ENCODE measurements around the gene MLH3. TPM values are rescaled to one million over a fixed set of nuclear protein-coding genes. Genes with fewer than 3 reads are reported as not detected.

The MLH3 gene
- total RNA-seq, 1 donor from 2014 or later, result 12.9 TPM

- H3K4me3 Mint-ChIP-seq (ENCODE audit: unreplicated experiment), result no peak overlapping the region
- FAIRE-seq, result no peak
- H3K4me2 ChIP-seq (ENCODE audit: low read length), result peak overlapping the region; percentile 51
These were observed 70.4 kb downstream of the MLH3 start for GRCh38 chr14:74980731-74981461.

GRCh38 chr14:74980398-74980730, 70.9 kb downstream of the MLH3 start:
- Mint-ChIP-seq H3K9me3 (ENCODE audit: unreplicated experiment) (no peaks in the 10 kb centered on the region), H3K4me1 (ENCODE audit: low read depth, unreplicated experiment) (peaks cover 9% of the 10 kb centered on the region), H3K36me3 (ENCODE audit: low read depth, unreplicated experiment) (peaks cover 2% of the 10 kb centered on the region), H3K4me3 (ENCODE audit: unreplicated experiment) (no peak overlapping the region), H3K27me3 (ENCODE audit: low read depth, unreplicated experiment) (peaks cover 4% of the 10 kb centered on the region), H3K27ac (ENCODE audit: unreplicated experiment) (no peak overlapping the region)
- FAIRE-seq (no peak), DNase-seq (ENCODE audit: low read depth) (no peak)
- no peaks in the 10 kb centered on the region for H3K36me3 ChIP-seq (ENCODE audit: insufficient read depth, low read length)
- peak overlapping the region; percentile 73 for H2AFZ ChIP-seq (ENCODE audit: low read depth, low read length)
- TF ChIP-seq CTCF (IDR thresholded peaks at IDR 0.05; ENCODE audit: insufficient read depth, low read depth, low read length) (no peak), EZH2 (IDR thresholded peaks at IDR 0.05; ENCODE audit: insufficient read depth, low read length) (no peak)
- peak overlapping the region; percentile 51 for H3K4me2 ChIP-seq (ENCODE audit: low read length)
- H3K9ac ChIP-seq (ENCODE audit: low read length), result no peak overlapping the region
- H3K79me2 ChIP-seq (ENCODE audit: insufficient read depth, low read length), result no peaks in the 10 kb centered on the region
- H3K27ac ChIP-seq (ENCODE audit: low read depth, low read length), result no peak overlapping the region
- no peaks in the 10 kb centered on the region for H3K9me3 ChIP-seq (ENCODE audit: insufficient read depth, low read depth, low read length)
- H3K4me1 ChIP-seq (ENCODE audit: insufficient read depth, low read length), result peaks cover 22% of the 10 kb centered on the region
- H4K20me1 ChIP-seq (ENCODE audit: insufficient read depth, low read length), result no peaks in the 10 kb centered on the region
- no peaks in the 10 kb centered on the region for H3K27me3 ChIP-seq (ENCODE audit: insufficient read depth, low read length)
- no peak overlapping the region for H3K4me3 ChIP-seq (ENCODE audit: insufficient read depth, low read depth, low read length)

More at GRCh38 chr14:74980731-74981461, 70.4 kb downstream of the MLH3 start:
- Histone ChIP-seq H4K20me1 (ENCODE audit: insufficient read depth, low read length) (no peaks in the 10 kb centered on the region), H3K9me3 (ENCODE audit: insufficient read depth, low read depth, low read length) (no peaks in the 10 kb centered on the region), H3K4me1 (ENCODE audit: insufficient read depth, low read length) (peaks cover 22% of the 10 kb centered on the region), H3K9ac (ENCODE audit: low read length) (peak overlapping the region; percentile 4), H2AFZ (ENCODE audit: low read depth, low read length) (peak overlapping the region; percentile 73), H3K4me3 (ENCODE audit: insufficient read depth, low read depth, low read length) (no peak overlapping the region), H3K79me2 (ENCODE audit: insufficient read depth, low read length) (no peaks in the 10 kb centered on the region), H3K27me3 (ENCODE audit: insufficient read depth, low read length) (no peaks in the 10 kb centered on the region), H3K36me3 (ENCODE audit: insufficient read depth, low read length) (no peaks in the 10 kb centered on the region), H3K27ac (ENCODE audit: low read depth, low read length) (peak overlapping the region; percentile 14)
- peaks cover 9% of the 10 kb centered on the region for H3K4me1 Mint-ChIP-seq (ENCODE audit: low read depth, unreplicated experiment)
- no peaks in the 10 kb centered on the region for H3K9me3 Mint-ChIP-seq (ENCODE audit: unreplicated experiment)
- peak; percentile 55 for DNase-seq (ENCODE audit: low read depth)
- TF ChIP-seq EZH2 (IDR thresholded peaks at IDR 0.05; ENCODE audit: insufficient read depth, low read length) (no peak), CTCF (IDR thresholded peaks at IDR 0.05; ENCODE audit: insufficient read depth, low read depth, low read length) (no peak)
- no peaks in the 10 kb centered on the region for H3K36me3 Mint-ChIP-seq (ENCODE audit: low read depth, unreplicated experiment)
- no peak overlapping the region for H3K27ac Mint-ChIP-seq (ENCODE audit: unreplicated experiment)
- H3K27me3 Mint-ChIP-seq (ENCODE audit: low read depth, unreplicated experiment), result peaks cover 4% of the 10 kb centered on the region

Data from astrocyte (in vitro differentiated cells and primary cell).